Activated T-cell treated with anti-CD3 and anti-CD28 coated beads for 24 hours (primary cell): ENCODE measurements around the gene IL17RC.
A peak's percentile ranks its signal among the peaks of the same experiment; 100 is the strongest.

Experiments
- DNase-seq: peaks from one replicate; pipeline ENCODE4 v3.0.0-alpha.2; 2020; ENCODE audit warnings: low read depth

Gene IL17RC

DNA sequence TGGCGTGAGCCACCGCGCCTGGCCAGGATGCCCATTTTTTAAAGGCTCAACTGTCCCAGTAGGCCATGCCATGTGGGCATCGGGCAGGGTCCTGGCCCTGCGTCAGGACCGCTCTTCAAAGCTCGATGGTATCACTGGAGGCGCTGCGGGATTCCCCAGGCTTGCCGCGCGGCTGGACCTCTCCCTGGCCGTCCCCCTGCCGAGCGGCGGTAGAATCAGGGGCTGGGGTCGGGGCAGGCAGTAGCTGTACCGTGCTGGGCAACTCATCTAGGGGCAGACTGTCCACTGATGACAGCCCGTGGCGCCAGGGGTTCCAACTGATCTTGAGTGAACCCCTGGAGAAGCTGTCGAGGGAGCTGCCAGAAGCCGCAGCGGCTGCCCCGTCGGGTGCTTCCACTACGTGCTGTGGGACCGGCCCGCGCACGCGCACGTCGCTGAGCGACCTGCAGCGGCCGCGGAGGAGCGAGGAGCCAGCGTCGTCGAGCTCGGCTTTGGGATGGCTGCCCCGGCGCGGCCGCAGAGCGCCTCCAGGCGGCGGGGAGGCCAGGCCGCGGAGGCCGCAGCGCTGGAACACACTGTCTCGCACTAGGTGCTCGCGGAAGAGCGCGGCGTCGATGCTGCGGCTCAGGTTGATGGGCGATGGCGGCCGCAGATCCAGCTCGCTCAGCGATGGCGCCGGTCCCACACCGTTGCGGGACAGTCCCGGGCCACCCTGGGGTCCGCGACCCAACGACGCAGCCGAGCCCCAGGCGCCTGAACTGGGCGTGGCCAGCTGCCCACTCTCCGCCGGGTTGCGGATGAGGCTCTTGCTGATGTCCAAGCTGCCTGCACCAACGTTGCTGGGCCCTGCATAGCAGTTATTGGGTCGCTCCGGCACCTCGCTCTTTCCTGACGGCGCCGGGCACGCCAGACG, 29.5 kb downstream of the IL17RC start:
- peak; percentile 66 for DNase-seq

DNA sequence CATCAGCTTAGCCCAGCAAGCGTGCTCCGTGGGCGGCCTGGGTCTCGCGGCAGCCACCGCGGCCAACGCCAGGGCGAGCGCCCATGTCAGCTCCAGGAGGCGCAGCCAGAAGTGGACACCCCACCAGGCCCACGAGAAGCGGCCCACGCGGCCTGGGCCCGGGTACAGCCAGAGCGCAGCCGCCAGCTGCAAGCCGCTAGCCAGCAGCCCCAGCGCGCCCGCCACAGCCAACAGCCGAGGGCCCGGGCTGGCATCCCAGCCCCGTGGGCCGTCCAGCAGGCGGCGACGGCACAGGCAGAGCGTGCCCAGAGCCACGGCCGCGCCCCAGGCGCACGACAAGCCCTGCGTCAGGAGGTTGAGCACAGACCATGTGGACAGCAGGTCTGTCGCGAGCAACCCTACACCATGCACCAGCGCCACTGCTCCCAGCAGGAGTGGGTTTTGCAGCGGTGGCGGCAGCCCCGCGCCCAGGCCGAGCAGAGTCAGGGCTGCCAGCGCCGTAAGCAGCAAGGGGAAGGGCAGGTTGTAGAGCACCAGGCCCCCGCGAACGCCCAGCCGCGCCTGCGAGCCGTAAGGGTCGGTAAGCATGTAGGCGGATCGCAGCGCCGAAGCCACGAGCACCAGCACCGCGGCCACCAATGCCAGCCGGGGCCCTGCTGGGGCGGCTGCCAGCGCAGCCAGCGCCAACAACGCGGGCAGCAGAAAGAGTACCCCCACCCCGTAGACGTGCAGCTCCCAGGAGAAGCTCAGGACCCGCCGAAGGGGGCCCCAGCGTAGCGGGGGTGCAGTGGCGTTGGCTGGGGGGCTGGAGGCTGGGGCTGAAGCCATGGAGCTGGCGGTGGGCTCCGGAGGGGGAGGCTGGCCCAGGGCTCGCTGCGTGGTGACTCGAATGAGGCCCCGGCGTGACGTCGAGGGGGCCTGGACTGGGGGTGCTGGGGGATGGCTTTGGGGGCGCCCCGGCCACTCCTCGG, 30.4 kb downstream of the IL17RC start:
- no peak for DNase-seq

DNA sequence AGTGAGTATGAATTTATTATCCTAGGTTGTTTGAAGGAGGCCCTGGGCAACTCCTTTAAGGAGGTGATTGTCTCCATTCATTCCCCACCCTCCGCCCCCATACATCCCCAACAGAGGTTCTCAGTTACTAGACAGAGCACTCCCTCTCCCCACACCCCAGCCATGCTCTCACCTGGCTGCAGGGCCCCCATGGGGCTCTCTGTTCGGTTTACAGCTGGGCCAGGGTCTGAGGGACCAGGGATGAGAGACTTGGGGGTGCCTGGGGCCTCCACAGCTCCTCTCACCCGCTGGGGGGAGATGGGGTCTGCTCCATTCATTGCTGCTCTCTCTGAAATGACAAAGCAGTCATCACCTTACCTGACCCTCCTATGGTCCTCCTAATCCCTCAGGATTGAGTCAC, 31.7 kb downstream of the IL17RC start:
- DNase-seq: no peak

DNA sequence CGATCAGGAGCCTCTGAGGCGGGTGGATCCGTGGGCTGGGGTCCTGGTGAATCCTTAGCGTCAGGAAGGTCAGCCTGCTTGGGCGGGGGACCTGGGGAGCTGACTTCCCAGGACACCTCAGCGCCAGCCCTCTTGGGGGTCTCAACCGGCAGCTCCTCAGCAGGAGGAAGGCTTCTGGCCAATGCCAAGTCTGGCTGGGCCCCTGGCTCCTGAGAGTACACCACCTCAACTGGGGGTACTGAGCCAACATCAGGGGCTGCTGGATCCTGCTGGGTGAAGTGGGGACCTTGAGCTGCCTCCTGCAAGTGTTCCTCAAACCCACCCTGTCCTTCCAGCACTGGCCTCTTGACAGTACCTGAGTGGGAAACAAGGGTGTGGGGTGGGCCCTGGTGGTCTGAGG, 32.2 kb downstream of the IL17RC start:
- DNase-seq: no peak

DNA sequence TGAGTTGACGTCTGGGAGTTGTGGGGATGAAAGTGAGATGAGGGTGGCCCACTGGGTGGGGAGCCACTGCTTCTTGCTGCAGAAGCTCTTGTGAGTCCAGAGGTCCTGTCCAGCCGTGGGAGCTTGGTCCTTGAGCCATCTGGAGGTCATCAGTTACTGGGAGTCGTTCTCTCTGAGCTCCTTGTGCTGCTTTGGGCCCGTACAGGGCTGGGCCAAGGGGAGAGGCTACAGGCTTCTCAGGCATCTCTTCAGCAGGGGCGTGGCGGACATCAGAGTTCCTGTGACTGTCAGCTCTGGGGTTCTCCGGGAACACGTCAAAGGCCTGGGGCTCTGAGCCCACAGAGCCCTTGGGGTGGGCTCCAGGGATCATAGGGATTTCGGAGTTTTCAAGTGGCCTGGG, 32.7 kb downstream of the IL17RC start:
- no peak for DNase-seq

DNA sequence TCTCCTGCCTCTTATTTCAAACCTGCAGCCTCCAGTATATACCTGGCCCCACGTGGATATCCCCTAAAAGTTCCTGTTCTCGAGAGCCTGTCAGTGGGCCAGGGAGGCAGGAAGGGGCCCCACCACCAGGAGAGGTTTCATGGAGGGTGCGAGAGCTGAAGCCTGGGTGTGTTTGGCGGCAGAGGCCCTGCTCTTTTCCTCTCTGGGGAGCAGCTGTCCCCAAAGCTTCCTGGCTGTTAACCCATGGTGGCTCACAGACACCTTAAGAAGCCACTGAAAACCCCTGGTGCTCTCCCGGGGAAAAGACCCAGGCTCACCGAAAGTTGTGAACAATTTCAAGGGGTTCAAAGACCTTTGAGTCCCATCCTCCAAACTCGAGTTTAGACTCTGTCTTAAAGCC, 34.2 kb downstream of the IL17RC start:
- DNase-seq: no peak

DNA sequence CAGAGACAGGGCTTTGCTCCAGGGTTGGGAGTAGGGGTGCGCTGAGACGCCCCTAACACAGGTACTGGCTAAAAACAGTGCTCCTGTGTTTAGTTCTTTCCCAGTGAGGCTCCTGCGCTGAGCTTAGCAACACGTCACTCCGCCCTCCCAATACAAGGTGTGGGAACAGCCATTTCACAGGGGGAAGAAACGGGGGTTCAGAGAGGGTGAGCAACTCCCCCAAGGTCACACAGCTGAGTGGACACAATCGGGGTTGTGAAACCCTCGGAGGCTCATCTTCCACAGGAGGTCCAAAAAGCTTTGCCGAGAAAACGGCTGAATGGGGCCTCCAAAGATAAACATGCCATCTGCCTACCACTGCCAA, 34.7 kb downstream of the IL17RC start:
- DNase-seq: no peak

DNA sequence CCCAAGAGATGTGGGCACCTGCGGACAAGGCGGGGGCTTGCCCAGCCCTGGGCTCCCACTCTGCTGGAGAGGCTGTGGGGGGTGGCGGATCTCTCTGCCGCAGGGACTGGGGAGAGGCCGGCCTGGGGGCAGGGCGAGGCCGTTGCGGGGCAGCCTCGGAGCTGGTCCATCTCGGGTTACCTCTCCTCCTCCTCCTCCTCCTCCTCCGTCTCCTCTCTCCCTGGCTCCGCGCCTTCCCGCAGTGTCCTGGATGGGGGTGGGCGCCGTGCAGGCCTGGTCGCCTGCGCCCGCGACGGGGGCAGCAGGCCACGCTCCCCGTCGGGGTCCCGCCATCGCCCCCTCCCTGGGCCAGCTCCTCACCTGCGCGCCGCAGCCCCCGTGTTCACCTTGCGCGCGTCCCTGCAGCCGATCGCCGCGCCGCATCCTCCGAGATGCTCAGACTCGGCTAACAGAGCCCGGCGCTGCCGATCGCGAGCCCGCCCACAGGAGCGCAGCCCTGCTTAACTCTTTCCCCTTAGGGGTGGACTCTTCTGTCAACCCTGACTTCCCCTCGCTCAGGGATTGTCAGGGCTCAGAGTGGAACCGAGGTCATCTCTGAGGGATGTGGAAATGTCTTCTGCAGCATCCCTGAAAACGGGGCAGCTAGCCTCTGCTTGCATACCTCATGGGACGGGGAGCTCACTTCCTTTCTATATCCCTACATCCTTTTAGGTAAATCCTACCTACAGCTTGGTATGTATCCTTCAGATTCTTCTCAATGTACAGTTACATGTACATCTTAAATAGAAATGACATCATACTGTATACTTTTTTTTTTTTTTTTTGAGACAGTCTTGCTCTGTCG, 35.3 kb downstream of the IL17RC start, which contains the start of gene PRRT3:
TSS of gene PRRT3 (minus strand) at position 447 of the 844 bp plus-strand sequence. CDS start 2,293 bp downstream, outside the sequence.
- peak; percentile 51 for DNase-seq

DNA sequence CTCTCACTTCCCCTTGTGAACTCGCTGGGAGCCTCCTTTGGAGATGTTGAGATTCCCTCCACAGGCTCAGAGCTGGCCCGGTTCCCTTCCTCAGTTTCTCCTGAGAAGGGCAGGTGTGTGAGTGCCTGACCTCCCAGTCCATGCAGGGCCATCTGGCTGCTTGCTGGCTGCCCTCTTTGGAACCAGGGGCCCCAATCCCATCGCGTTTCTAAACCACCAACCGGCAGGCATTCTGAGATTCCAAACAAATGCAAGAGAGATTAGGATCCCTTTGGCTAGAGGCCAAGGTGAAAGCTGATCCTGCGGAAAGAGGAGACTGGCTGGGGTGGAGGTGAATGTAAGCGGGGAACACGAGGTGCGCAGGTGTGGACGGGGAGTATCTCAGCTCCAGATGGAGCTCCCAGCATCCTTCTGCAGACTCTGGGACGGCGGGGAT, 38.2 kb downstream of the IL17RC start:
- DNase-seq: no peak

DNA sequence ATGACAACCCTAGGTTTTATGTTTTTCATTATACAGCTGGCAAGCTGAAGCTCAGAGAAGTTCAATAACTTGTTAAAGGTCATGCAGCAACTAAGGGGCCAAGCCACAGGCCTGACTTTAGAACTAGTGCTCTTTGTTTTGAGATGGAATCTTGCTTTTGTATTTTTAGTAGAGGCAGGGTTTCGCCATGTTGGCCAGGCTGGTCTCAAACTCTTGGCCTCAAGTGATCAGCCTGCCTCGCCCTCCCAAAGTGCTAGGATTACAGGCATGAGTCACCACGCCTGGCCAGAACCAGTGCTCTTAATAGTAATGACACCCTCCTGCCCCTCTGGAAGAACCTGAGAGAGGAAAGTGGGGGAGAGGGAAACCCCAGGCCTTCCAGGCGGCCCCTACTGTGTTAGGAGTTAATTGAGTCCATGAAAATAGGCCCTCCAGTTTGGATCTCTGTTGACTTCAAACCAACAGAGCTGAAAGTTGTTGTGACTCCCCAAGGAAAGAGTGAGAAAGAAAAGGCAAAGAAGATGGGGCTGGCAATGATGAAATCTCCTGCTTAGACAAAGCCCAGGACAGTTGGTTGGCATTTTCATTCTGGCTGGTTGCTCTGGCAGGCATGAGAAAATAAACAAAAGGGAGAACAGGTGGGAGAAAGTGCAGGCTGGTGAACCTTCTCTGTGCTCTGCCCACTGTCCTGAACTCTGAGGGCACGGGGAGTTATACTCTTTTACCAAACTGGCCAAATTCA, 38.9 kb downstream of the IL17RC start:
- no peak for DNase-seq

DNA sequence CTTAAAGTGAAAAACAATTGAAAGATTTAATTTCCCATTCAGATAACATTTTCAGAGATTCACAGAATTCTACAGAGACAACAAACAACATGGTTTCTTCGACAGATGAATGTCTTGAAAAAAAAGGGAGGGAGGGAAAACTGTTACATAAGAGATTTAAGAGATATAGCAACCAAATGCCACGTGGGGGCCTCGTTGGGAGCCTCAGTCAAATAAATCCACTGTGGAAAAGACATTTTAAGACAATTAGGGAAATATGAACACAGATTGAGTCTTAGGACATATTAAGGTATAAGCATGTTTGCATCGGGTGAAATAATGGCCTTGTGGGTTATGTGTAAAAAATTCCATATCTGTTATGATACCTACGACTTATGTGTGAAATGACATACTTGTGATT, 40.3 kb downstream of the IL17RC start:
- no peak for DNase-seq

DNA sequence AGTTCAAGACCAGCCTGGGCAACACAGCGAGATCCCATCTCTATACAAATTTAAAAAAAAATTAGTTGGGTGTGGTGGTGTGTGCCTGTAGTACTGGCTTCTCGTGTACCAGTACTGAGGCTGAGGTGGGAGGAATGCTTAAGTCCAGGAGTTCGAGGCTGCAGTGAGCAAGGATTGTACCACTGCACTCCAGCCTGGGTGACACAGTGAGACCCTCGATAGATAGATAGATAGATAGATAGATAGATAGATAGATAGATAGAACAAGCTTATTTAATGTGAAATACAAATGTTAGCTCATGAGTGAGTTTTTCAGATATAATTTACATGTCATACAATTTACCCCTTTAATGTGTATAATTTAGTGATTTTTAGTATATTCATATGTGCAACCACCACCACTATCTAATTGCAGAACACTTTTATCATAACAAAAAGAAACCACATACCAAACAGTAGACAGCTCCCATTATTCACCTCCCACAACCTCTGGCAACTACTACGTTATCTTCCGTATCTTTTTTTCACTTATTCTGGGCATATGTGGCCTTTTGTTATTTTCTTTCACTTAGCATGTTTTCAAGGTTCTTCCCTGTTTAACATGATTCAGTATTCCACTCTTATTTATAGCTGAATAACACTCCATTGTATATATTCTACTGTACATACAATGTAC, 48.4 kb downstream of the IL17RC start:
- no peak for DNase-seq

DNA sequence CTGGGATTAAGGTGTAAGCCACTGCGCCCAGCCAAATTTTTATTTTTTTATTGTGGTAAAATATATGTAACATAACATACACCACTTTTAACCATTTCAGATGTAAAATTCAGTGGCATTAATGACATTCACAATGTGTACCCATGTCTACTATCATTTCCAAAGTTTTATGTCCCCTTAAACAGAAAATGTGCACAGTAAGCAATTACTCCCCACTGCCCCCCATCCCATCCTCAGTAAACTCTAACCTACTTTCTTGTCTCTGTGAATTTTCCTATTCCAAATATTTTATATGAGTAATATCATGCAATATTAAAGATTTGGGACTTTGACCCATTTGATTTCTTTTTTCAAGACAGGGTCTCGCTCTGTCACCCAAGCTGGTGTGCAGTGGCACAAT, 49.9 kb downstream of the IL17RC start:
- DNase-seq: no peak

DNA sequence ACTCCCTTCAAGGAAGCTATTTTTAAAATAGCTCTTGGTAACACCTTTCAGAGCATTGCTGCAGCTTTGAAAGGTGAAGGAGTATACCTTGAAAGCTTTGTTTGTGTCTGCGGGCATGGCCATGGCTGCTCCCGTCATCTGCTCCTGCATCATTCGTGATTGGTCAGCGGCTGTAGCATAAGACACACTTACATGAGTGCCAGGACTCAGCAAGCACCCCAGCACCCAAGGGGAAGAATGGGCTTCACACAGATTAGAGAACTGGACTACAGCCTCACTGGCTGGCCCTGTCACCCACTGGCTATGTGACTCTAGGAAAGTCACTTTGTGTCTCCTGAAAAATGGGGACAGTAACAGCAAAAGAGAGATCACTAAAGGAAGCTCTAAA, 52.7 kb downstream of the IL17RC start:
- DNase-seq: no peak

DNA sequence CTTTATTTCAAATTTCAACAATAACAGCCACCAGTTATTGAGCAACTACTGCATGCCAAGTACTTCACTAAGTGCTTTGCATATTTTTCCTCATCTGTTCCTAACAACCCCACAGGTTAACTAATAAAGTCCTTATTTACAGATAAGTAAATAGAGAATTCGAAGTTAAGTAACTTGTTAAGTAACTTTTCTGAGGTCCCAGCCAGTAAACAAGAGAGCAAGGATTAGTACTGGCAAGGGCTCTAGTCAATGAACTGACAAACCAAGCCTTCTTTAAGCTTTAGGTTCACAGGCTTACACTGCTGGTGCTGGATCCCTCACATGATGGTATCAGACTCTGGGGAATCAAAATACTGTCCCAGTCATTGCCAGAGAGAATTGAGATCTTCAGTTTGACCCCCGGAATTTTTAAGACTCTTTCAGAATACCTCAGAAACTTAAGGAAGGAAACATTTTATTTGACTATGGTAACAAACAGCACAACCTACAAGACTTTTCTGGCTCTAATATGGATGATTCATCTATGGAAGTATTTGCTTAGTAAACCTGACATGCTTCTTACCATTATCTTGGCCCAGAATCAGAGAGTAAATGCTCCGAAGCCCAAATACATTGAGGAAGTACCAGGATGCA, 53.2 kb downstream of the IL17RC start:
- no peak for DNase-seq

DNA sequence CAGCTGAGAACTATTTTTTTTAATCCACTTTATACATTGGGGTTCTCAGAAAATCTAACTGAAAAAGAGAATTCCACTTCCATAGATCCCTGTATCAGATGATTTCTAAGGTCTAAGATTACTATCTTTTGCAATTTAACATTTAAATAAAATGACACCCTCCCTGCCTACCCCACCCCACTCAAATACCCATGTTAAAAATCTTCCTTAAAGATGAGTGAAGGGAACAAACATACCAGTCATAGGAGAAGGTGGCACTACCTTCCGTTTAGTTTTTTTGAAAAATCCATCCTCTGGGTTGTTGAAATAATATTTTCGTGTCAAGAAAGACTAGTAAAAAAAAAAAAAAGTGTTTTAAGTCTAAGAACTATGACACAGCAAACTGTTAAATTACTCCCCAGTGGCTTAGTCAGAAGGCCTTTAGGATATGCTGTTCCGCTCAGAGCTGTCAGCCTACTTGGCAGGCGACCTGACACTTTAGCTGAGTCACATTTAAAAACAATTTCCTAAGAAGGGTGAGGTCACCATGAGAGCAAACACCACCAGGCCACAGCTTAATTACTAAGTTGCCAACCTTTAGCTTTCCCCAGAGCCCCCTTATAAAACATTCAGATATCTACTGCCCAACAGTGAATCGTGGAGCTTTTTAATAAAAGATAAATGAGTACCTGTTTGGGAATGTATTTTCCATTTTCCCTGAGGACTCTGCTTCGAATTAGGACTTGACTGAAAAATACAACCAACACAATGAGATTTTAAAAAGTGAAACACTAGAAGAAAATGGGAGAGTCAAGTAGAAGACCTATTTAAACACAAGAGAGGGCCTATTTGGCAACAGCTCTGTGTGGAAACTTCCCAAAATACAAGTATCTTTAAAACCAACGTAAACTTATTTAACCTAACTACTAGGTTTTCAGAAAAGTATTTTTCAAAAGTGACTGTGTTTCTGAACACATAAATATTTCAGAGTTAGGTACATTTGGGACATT, 60.1 kb downstream of the IL17RC start:
- no peak for DNase-seq

DNA sequence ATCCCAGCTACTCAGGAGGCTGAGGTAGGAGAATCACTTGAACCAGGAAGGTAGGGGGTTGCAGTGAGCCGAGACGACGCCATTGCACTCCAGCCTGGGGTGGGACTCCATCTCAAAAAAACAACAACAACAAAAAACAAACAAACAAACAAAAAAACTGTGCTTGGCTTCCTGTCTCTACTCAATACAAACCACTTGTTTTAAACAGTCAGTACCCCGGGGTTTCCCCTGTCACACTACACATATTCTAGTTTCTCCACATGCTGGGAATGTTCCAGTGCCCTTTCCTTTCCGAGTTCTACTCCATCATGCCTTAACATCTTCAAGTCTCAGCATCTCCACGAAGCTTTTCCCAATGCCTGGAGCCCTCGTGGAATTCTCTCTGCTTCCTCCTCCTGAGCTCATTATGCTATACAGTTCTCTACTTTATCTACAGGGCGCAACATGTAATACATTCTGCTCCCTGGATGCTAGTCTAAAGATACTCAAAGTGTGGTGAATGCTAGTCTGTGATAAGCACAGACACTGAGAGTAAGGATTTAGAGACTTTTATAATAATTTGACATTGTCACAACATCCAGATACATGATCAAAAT, 61.9 kb downstream of the IL17RC start:
- DNase-seq: no peak

DNA sequence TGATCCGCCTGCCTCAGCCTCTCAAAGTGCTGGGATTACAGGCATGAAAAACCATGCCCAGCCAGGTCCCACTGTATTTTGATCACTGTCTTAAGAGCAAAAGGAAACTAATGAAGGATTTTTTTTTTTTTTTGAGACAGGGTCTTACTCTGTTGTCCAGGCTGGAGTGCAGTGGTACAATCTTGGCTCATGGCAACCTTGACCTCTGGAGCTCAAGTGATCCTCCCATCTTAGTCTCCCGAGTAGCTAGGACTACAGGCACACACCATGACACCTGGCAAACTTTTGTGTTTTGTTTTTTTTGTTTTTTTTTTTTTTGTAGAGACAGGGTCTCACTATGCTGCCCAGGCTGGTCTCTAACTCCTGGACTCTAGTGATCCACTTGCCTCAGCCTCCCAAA, 63.4 kb downstream of the IL17RC start:
- no peak for DNase-seq
